Measurements from ENCODE around the gene PDE4B. TPM values are rescaled to one million over a fixed set of nuclear protein-coding genes. Genes with fewer than 3 reads are reported as not detected.

PDE4B gene
- total and polyA plus RNA-seq, 9 of the 15 experiments (the other 6 are each of a cell fraction or from before 2014, with no cell fraction given) = 0.09 TPM; not detected in 8

DNA sequence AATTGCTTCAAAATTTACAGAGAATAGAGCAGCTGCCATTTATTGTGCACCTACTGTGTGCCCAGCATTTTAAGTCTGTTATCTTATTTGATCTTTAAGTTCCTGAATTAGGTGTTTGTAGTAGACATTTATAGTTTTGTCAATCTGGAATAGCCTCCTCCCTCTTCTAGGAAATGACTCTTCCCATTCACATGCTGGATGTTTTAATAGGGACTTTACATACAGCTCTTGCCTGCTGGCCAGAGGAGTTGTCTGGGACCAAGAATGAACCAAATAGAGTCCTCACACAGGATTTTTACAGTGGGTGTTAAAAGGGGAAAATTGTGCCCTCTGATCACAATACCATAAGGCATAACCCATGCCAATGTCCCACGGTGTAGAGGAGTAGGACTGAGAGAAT is 367.1 kb downstream of the PDE4B start:
- no peak overlapping the region for H2AFZ ChIP-seq (ENCODE audit: low read depth, low read length)
- H4K20me1 ChIP-seq (replicated peaks; ENCODE audit: control insufficient read depth, insufficient read depth, low read length) = no peaks in the 10 kb centered on the region
- H3K27ac ChIP-seq (ENCODE audit: extremely low read depth, low read depth, low read length) = no peak overlapping the region
- BruUV-seq (replicated peaks) = no TSS peak
- no peaks in the 10 kb centered on the region for H3K9me3 ChIP-seq (replicated peaks; ENCODE audit: control insufficient read depth, insufficient read depth, low read depth, low read length)
- ATAC-seq = no peak
- no peak overlapping the region for H3K4me2 ChIP-seq (ENCODE audit: insufficient read depth, low read length)
- TF ChIP-seq NR0B1 (IDR thresholded peaks at IDR 0.05; ENCODE audit: partially characterized antibody) = no peak
- no peaks in the 10 kb centered on the region for H3K36me3 ChIP-seq (ENCODE audit: control insufficient read depth, insufficient read depth, low read length)
- FAIRE-seq = no peak
- H3K79me2 ChIP-seq (ENCODE audit: control insufficient read depth, insufficient read depth, low read length) = no peaks in the 10 kb centered on the region
- ChIA-PET CTCF (ENCODE audit: low intra/inter-chr PET ratio) (no interaction called here), POLR2A (no interaction called here)
- no peaks in the 10 kb centered on the region for H3K9me1 ChIP-seq (ENCODE audit: control insufficient read depth, insufficient read depth, low read length)
- in situ Hi-C loops (cut with MboI) (no loop called here), intact Hi-C loops (cut with micrococcal nuclease) (no loop called here)
- no peak overlapping the region for H3K4me3 ChIP-seq
- H3K9ac ChIP-seq (ENCODE audit: insufficient read depth in 1 of 2, low read depth in 2 of 2, low read length in 2 of 2) = no peak overlapping the region
- H3K27me3 ChIP-seq (ENCODE audit: control insufficient read depth in 2 of 2, insufficient read depth in 2 of 2, low read length in 2 of 2) = no peaks in the 10 kb centered on the region
- no peak for DNase-seq (ENCODE audit: extremely low read depth in 1 of 4, low spot score in 3 of 4)
- 5% methylated on average over 1 of the region's 1 CpG for WGBS (ENCODE audit: insufficient coverage, low coverage, missing lambda C conversion rate)
- H3K4me1 ChIP-seq (replicated peaks in 1 of 2; ENCODE audit: control insufficient read depth in 2 of 2, insufficient read depth in 2 of 2, low read length in 2 of 2) = no peaks in the 10 kb centered on the region

- Histone ChIP-seq H3K27ac (ENCODE audit: extremely low read depth, low read depth, low read length) (no peak overlapping the region), H3K9ac (ENCODE audit: insufficient read depth in 1 of 2, low read depth in 2 of 2, low read length in 2 of 2) (no peak overlapping the region), H3K4me2 (ENCODE audit: insufficient read depth, low read length) (no peak overlapping the region), H3K9me3 (replicated peaks; ENCODE audit: control insufficient read depth, insufficient read depth, low read depth, low read length) (no peaks in the 10 kb centered on the region), H3K36me3 (ENCODE audit: control insufficient read depth, insufficient read depth, low read length) (no peaks in the 10 kb centered on the region), H3K4me3 (no peak overlapping the region), H3K9me1 (ENCODE audit: control insufficient read depth, insufficient read depth, low read length) (no peaks in the 10 kb centered on the region), H3K27me3 (ENCODE audit: control insufficient read depth in 2 of 2, insufficient read depth in 2 of 2, low read length in 2 of 2) (no peaks in the 10 kb centered on the region), H2AFZ (ENCODE audit: low read depth, low read length) (no peak overlapping the region), H3K79me2 (ENCODE audit: control insufficient read depth, insufficient read depth, low read length) (no peaks in the 10 kb centered on the region), H4K20me1 (replicated peaks; ENCODE audit: control insufficient read depth, insufficient read depth, low read length) (no peaks in the 10 kb centered on the region), H3K4me1 (replicated peaks in 1 of 2; ENCODE audit: control insufficient read depth in 2 of 2, insufficient read depth in 2 of 2, low read length in 2 of 2) (no peaks in the 10 kb centered on the region)
- CTCF ChIA-PET (ENCODE audit: low intra/inter-chr PET ratio) = no interaction called here
- no TSS peak for BruUV-seq (replicated peaks)
- intact Hi-C loops (cut with micrococcal nuclease) = no loop called here
- FAIRE-seq = no peak
- in situ Hi-C loops (cut with MboI) = no loop called here
- POLR2A ChIA-PET = no interaction called here
- ATAC-seq = no peak
- DNase-seq (ENCODE audit: extremely low read depth in 1 of 4, low spot score in 3 of 4) = no peak
- WGBS (ENCODE audit: insufficient coverage, low coverage, missing lambda C conversion rate) = 0% methylated on average over 1 of the region's 1 CpG
- TF ChIP-seq CEBPG (CRISPR knock-in tag; IDR thresholded peaks at IDR 0.05) (no peak), CEBPG (tag; conservative IDR thresholded peaks at IDR 0.05 in 1 of 2, IDR thresholded peaks at IDR 0.05 in 1 of 2) (no peak), NUFIP1 (IDR thresholded peaks at IDR 0.05; ENCODE audit: partially characterized antibody) (no peak), WHSC1 (IDR thresholded peaks at IDR 0.05; ENCODE audit: low read length) (no peak), CEBPZ (IDR thresholded peaks at IDR 0.05; ENCODE audit: borderline replicate concordance, low read depth, low read length) (no peak), STAT5B (CRISPR knock-in tag; IDR thresholded peaks at IDR 0.05) (no peak), ZNF707 (CRISPR knock-in tag; conservative IDR thresholded peaks at IDR 0.05) (no peak), NFIC (IDR thresholded peaks at IDR 0.05) (no peak), SRSF7 (optimal IDR thresholded peaks at IDR 0.05; ENCODE audit: low read depth, low read length) (no peak)
- TF ChIP-seq, protein P1, sequence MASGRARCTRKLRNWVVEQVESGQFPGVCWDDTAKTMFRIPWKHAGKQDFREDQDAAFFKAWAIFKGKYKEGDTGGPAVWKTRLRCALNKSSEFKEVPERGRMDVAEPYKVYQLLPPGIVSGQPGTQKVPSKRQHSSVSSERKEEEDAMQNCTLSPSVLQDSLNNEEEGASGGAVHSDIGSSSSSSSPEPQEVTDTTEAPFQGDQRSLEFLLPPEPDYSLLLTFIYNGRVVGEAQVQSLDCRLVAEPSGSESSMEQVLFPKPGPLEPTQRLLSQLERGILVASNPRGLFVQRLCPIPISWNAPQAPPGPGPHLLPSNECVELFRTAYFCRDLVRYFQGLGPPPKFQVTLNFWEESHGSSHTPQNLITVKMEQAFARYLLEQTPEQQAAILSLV (tag; IDR thresholded peaks at IDR 0.05) = no peak
Measured at GRCh38 chr1:66160719-66161118, 368.0 kb downstream of the PDE4B start.
